Measurements from ENCODE around the gene MTMR3.
"Not testable (repeated sequence)": the region's sequence is repeated elsewhere in the genome, so short reads cannot be mapped to it uniquely, and the experiment has no call there.

The MTMR3 gene

DNA sequence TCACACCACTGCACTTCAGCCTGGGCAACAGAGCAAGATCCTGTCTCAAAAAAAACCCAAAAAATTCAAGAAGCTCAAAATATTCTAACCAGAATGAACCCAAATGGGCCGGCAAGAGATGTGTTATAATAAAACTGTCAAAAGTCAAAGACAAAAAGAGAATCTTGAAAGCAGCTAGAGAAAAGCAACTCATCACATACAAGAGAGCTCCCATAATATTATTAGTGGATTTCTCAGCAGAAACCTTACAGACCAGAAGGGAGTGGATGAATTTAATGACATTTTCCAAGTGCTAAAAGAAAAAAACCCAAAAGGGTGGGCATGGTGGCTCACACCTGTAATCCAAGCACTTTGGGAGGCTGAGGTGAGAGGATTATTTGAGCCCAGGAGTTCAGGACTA is 174.4 kb downstream of the MTMR3 start:
- Histone ChIP-seq H3K9me2 (replicated peaks; ENCODE audit: insufficient read depth, low read length) (no peaks in the 10 kb centered on the region), H2AFZ (ENCODE audit: low read length) (no peak overlapping the region), H3K36me3 (replicated peaks; ENCODE audit: insufficient read depth, low read length) (no peaks in the 10 kb centered on the region), H3F3A (ENCODE audit: insufficient read depth, low read length) (no peaks in the 10 kb centered on the region), H3K27me3 (replicated peaks; ENCODE audit: insufficient read depth, low read length) (no peaks in the 10 kb centered on the region), H3K9ac (ENCODE audit: low read length) (no peak overlapping the region), H4K20me1 (ENCODE audit: insufficient read depth, low read length) (no peaks in the 10 kb centered on the region), H3K4me2 (ENCODE audit: low read depth, low read length) (no peak overlapping the region), H3K4me1 (ENCODE audit: low read length) (no peaks in the 10 kb centered on the region), H3K9me3 (replicated peaks; ENCODE audit: insufficient read depth, low read length) (no peaks in the 10 kb centered on the region), H3K27ac (ENCODE audit: low read length) (no peak overlapping the region), H3K79me2 (ENCODE audit: low read length) (no peaks in the 10 kb centered on the region), H3K4me3 (ENCODE audit: low read length) (no peak overlapping the region)
- TF ChIP-seq CTCF (IDR thresholded peaks at IDR 0.05; ENCODE audit: low read length) (no peak), EZH2 (optimal IDR thresholded peaks at IDR 0.05; ENCODE audit: low read depth, low read length) (no peak), EZH2phosphoT487 (IDR thresholded peaks at IDR 0.05; ENCODE audit: low read length) (no peak)
- DNase-seq: no peak

- not testable (repeated sequence) for H3K36me3 ChIP-seq (replicated peaks; ENCODE audit: insufficient read depth, low read length); H2AFZ ChIP-seq (ENCODE audit: low read length); H3F3A ChIP-seq (ENCODE audit: insufficient read depth, low read length); H3K27ac ChIP-seq (ENCODE audit: low read length); H3K4me1 ChIP-seq (ENCODE audit: low read length); H3K27me3 ChIP-seq (replicated peaks; ENCODE audit: insufficient read depth, low read length); H3K9me2 ChIP-seq (replicated peaks; ENCODE audit: insufficient read depth, low read length); H3K4me2 ChIP-seq (ENCODE audit: low read depth, low read length); H3K9ac ChIP-seq (ENCODE audit: low read length); DNase-seq; H3K79me2 ChIP-seq (ENCODE audit: low read length); H3K4me3 ChIP-seq (ENCODE audit: low read length); H3K9me3 ChIP-seq (replicated peaks; ENCODE audit: insufficient read depth, low read length); H4K20me1 ChIP-seq (ENCODE audit: insufficient read depth, low read length)
These were observed 176.5 kb downstream of the MTMR3 start for GRCh38 chr22:30059346-30060020.

GRCh38 chr22:30061094-30061493 is 178.1 kb downstream of the MTMR3 start:
- not testable (repeated sequence) for H3K27me3 ChIP-seq (replicated peaks; ENCODE audit: insufficient read depth, low read length); H3K79me2 ChIP-seq (ENCODE audit: low read length); H3K9me2 ChIP-seq (replicated peaks; ENCODE audit: insufficient read depth, low read length); H3K4me3 ChIP-seq (ENCODE audit: low read length); DNase-seq; H3K9me3 ChIP-seq (replicated peaks; ENCODE audit: insufficient read depth, low read length); H3K4me1 ChIP-seq (ENCODE audit: low read length); H3K36me3 ChIP-seq (replicated peaks; ENCODE audit: insufficient read depth, low read length); H4K20me1 ChIP-seq (ENCODE audit: insufficient read depth, low read length); H3K4me2 ChIP-seq (ENCODE audit: low read depth, low read length); H3K27ac ChIP-seq (ENCODE audit: low read length); H2AFZ ChIP-seq (ENCODE audit: low read length); H3K9ac ChIP-seq (ENCODE audit: low read length); H3F3A ChIP-seq (ENCODE audit: insufficient read depth, low read length)

GRCh38 chr22:30062259-30062658 is 179.3 kb downstream of the MTMR3 start:
- no peaks in the 10 kb centered on the region for H3F3A ChIP-seq (ENCODE audit: insufficient read depth, low read length)
- H3K9ac ChIP-seq (ENCODE audit: low read length): no peak overlapping the region
- no peaks in the 10 kb centered on the region for H3K36me3 ChIP-seq (replicated peaks; ENCODE audit: insufficient read depth, low read length)
- no peak for DNase-seq
- H4K20me1 ChIP-seq (ENCODE audit: insufficient read depth, low read length): no peaks in the 10 kb centered on the region
- H3K4me3 ChIP-seq (ENCODE audit: low read length): no peak overlapping the region
- no peaks in the 10 kb centered on the region for H3K4me1 ChIP-seq (ENCODE audit: low read length)
- no peak overlapping the region for H3K27ac ChIP-seq (ENCODE audit: low read length)
- TF ChIP-seq EZH2phosphoT487 (IDR thresholded peaks at IDR 0.05; ENCODE audit: low read length) (no peak), CTCF (IDR thresholded peaks at IDR 0.05; ENCODE audit: low read length) (no peak), EZH2 (optimal IDR thresholded peaks at IDR 0.05; ENCODE audit: low read depth, low read length) (no peak)
- no peak overlapping the region for H3K4me2 ChIP-seq (ENCODE audit: low read depth, low read length)
- H3K79me2 ChIP-seq (ENCODE audit: low read length): no peaks in the 10 kb centered on the region
- no peak overlapping the region for H2AFZ ChIP-seq (ENCODE audit: low read length)
- H3K9me2 ChIP-seq (replicated peaks; ENCODE audit: insufficient read depth, low read length): no peaks in the 10 kb centered on the region
- no peaks in the 10 kb centered on the region for H3K9me3 ChIP-seq (replicated peaks; ENCODE audit: insufficient read depth, low read length)
- no peaks in the 10 kb centered on the region for H3K27me3 ChIP-seq (replicated peaks; ENCODE audit: insufficient read depth, low read length)

All from MM.1S (cell line).